IPS-18c (cell line): ENCODE results near the gene ALG10.
"Not testable (repeated sequence)": the region's sequence is repeated elsewhere in the genome, so short reads cannot be mapped to it uniquely, and the experiment has no call there.

ENCODE experiments used
- H3K4me3 ChIP-seq: 2 replicates; pipeline ENCODE4 v1.7.0; 2013; ENCODE audit warnings: low read depth, mild to moderate bottlenecking, low read length, moderate library complexity; ENCODE audit not compliant: insufficient read depth
- H3K9me3 ChIP-seq: one replicate; pipeline ENCODE4 v1.6.1; 2013; ENCODE audit warnings: mild to moderate bottlenecking, low read length, moderate library complexity; ENCODE audit not compliant: control insufficient read depth, insufficient read depth

ALG10 gene, protein sequence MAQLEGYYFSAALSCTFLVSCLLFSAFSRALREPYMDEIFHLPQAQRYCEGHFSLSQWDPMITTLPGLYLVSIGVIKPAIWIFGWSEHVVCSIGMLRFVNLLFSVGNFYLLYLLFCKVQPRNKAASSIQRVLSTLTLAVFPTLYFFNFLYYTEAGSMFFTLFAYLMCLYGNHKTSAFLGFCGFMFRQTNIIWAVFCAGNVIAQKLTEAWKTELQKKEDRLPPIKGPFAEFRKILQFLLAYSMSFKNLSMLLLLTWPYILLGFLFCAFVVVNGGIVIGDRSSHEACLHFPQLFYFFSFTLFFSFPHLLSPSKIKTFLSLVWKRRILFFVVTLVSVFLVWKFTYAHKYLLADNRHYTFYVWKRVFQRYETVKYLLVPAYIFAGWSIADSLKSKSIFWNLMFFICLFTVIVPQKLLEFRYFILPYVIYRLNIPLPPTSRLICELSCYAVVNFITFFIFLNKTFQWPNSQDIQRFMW

DNA sequence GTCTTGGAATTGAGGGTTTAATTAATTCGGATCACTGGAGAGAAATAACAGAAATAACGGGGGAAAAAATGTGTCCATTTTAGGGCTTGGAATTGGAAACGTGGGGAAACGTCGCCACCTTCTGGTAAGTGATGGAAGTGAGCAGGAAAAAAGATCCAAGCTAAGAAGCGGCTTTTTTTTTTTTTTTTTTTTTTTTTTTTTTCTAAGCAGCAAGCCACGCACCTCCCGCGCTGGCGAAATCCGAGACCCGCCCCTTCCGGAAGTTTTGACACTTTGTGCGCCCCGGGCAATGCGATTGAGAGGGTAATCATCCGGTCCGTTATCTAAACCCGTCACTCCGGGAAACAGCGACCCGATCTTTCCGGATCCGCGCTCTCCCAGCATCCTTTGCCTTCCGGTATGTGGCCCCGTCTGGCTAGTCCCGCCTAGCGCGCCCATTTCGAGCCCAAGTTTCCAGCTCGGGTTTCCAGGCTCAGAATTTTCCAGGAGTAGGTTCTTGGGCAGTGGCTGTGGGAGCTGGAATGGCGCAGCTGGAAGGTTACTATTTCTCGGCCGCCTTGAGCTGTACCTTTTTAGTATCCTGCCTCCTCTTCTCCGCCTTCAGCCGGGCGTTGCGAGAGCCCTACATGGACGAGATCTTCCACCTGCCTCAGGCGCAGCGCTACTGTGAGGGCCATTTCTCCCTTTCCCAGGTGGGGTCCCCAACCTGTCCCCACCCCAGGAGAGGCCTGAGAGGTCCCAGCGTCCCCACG lies at the start of gene ALG10:
TSS of gene ALG10 (plus strand) at position 418 of the 752 bp plus-strand sequence. CDS start at position 522, 104 bp downstream.
- Histone ChIP-seq H3K9me3 (no peaks in the 10 kb centered on the region), H3K4me3 (peak within 1 kb of the TSS; percentile 85)

GRCh38 chr12:33972884-33973283 lies 49.4 kb upstream of the ALG10 start:
- not testable (repeated sequence) for H3K4me3 ChIP-seq, H3K9me3 ChIP-seq

DNA sequence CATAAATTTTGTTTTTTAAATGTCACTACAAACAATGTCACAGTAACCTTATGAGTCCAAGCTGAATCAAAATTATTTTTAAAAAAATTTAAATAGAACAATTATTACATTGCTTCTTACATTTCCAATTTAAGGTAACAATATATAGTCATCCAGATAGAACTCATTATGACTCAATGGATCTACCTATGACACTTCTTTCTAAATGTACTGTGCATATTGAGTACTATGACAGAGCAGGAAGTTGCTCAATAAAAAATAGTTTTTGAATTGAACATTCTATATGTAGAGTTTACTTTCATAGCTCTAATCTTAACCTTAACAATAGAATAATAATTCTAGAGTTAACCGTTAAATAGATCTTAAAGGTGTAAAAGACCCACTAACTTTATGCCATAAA lies 44.4 kb upstream of the ALG10 start:
- no peaks in the 10 kb centered on the region for H3K9me3 ChIP-seq
- H3K4me3 ChIP-seq, result no peak overlapping the region

DNA sequence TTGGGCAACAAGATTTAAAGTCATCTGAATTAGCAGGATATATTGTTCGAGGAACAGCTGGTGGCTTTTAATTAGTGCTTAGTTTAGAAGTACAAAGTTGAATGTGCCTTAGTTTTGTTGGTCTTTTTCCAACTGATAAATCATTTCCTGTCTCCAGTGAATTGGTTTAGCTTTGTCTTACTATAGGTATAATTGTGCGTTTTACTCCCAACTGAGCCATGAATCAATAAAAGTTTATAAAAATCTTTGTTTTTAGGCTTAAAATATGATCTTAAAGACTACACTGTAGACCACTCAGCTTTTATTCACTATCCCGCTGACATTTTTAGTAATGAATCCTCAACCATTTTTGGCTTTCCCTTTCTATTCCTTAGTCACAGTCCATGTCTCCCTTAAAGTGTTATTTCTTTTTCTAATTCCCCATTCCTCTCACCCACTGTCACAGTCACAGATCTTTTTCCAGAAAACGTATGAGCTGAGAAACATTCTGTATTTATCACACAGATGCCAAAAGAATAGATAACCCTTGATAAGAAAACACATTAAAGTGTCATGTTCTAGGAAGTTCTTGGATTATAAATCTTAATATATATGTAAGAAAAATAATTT lies 34.0 kb upstream of the ALG10 start:
- no peaks in the 10 kb centered on the region for H3K9me3 ChIP-seq
- no peak overlapping the region for H3K4me3 ChIP-seq

- no peak overlapping the region for H3K4me3 ChIP-seq
- no peaks in the 10 kb centered on the region for H3K9me3 ChIP-seq
These were observed 33.4 kb upstream of the ALG10 start for GRCh38 chr12:33988913-33989312.

DNA sequence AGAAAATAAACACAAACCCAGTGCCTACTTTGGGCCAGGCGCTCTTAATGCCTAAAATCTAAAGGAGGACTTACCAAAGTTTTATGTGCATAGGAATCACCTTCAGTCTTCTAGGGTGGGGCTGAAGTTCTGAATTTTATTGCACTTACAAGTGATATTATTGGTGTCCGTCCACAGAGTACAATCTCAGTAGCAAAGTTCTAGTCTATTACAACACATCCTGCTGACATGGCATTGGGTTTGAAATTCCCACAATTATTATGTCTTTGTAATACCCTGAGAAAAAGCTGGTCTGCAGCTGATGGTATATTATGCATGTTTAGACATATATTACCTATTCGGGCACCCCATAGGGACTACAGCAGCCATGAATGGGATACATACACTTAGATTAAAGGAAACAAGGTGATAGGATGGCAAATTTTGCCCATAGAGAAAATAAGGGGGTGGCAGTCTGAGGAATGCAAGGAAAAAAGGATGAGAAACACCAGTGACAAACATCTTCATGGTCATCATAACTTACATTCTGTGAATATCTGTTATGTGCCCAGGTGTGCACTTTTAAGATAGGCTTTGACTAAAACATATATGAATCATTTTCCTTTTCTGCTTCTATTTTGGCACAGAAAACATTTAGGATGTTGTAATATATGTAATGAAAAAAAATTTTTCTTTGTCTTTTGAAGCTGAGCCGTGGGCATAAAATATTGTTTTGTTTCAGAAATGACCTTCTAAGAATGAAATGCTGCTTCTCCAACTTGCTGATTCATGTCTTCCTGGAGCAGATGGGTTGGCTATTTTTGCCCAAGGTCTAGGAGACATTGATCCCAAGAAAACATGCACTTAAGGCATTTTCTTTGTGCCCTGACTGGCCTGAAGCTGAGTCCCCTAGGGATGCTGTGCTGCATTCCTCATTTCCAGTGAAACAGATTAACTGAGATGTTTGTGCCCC lies 27.2 kb upstream of the ALG10 start:
- Histone ChIP-seq H3K9me3 (no peaks in the 10 kb centered on the region), H3K4me3 (no peak overlapping the region)

- H3K9me3 ChIP-seq, H3K4me3 ChIP-seq: not testable (repeated sequence)
These were observed 13.5 kb upstream of the ALG10 start for GRCh38 chr12:34008835-34009234.

- H3K9me3 ChIP-seq, result no peaks in the 10 kb centered on the region
- no peak overlapping the region for H3K4me3 ChIP-seq
These were observed 5.9 kb upstream of the ALG10 start for GRCh38 chr12:34016361-34016760.

DNA sequence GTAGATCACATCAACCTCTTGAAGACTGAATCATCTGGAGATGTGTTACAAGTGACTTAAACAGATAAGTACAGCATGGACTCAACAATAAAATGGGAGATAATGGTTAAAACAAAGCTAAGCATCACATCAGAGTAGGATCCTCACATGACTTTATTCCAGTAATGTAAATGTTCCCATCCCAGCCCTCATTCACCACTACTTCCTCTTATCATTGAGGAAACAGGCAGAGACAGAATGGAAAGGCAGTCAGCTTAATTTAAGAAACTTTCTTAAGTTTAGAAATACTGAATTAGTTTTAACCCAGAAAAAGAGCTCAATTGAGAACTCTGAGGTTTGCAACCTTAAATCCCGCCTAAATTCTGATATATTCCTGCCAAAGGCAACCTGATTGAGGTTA lies 1.2 kb upstream of the ALG10 start:
- H3K4me3 ChIP-seq, result no peak overlapping the region
- no peaks in the 10 kb centered on the region for H3K9me3 ChIP-seq

DNA sequence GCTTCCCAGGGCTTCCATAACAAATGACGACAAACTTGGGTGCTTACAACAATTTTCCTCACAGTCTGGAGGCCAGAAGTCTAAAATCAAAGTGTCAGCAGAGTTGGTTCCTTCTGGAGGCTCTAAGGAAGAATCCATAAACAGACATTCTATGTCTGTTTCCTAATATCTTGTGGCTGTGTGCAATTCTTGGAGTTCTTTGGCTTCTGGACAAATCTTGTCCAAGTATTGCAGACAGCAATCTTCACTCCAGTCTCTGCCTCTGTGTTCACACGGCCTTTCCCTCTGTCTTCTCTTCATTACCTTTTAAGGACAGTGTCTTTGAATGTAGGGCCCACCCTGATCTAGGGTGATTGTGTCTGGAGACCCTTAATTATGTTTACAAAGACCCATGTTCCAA lies 5.4 kb downstream of the ALG10 start:
- not testable (repeated sequence) for H3K4me3 ChIP-seq, H3K9me3 ChIP-seq

DNA sequence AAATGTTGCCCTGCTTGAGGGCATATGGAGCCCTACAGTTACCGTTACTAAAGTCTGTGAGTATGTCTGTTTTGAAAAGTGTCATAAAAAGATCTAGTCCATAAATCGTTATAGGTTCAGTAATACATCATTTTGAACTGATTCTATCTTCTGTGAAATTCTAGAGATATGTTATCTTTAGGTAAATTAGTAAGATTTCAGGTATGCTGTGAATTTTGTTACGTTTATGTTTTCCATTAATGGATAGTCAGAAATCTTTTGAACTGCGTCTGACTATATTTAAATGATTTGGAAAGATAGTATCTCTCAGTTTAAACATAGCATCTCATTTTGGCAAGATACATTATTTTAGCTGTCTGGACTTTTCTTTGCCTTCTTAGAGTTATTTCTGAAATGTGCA lies 8.3 kb downstream of the ALG10 start:
- H3K4me3 ChIP-seq, result no peak overlapping the region
- H3K9me3 ChIP-seq, result no peaks in the 10 kb centered on the region

DNA sequence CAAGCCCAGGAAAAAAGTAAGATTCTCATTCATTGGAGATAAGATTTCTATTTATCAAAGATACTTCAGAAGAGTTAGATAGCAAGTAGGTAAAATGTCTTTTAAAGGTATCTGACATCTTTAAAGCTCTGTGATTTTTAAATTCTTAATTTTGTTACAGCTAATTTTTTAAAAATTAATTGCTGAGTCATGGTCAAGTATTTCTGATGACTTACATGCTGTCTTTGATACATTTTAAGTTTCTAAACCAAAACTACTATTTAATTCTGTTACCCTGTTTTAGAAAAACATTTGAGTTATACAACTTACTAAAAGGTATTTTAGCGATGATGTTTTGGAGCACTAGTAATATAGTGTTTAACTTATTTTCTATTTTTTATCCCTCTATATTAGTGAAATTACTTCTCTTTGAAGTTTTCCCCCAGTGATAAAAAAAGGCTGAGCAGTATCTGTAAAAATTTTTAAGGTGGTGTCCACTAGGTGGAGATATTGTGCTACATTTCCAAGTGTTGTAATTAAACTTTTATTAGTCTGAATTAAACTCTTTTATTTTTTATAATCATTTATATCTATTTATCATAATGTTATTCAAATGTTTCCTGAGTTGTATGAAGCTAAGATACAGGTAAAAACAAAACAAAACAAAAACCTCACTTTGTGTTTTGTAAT lies 11.5 kb downstream of the ALG10 start:
- no peak overlapping the region for H3K4me3 ChIP-seq

GRCh38 chr12:34038357-34038756 lies 16.1 kb downstream of the ALG10 start:
- not testable (repeated sequence) for H3K4me3 ChIP-seq, H3K9me3 ChIP-seq

More for the DNA sequence above, 11.5 kb downstream of the ALG10 start:
- no peaks in the 10 kb centered on the region for H3K9me3 ChIP-seq

DNA sequence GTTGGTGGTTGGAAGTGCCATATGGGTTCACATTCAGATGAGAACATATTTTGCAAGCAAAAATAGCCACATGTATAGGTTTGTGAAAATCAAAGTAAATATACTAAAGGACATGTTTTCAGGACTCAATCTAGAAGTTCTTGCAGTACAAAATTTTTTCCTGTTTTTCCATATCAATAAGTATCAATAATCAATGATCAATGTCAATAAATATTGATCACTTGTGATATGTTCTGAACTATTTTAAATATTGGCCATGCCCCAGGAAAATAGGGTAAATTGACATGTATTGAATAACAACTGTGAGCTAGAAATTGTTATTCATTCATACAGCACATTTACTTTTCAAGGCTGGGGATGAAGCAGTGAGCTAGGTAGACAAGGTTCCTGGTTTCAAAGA lies 24.3 kb downstream of the ALG10 start:
- Histone ChIP-seq H3K9me3 (peaks cover 6% of the 10 kb centered on the region), H3K4me3 (no peak overlapping the region)

DNA sequence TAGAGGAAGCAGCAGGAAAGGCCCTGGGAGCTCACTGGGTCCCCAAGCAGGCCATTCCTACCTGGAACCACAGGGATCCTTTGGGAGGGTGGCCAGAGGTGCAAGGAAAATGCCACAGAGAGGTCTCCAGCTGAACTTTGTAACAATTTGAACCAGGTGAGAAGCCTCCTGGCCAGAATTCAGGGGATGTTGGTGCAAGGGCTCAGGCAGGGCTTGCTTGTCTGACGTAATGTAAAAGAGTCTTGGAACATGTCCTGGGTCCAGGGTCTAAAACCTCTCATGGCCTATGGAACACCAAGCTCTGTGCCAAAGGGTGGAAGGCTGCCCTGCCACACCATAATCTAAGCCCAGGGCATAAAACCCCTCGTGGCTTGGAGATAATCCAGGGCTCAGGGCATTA lies 25.6 kb downstream of the ALG10 start:
- not testable (repeated sequence) for H3K4me3 ChIP-seq, H3K9me3 ChIP-seq

DNA sequence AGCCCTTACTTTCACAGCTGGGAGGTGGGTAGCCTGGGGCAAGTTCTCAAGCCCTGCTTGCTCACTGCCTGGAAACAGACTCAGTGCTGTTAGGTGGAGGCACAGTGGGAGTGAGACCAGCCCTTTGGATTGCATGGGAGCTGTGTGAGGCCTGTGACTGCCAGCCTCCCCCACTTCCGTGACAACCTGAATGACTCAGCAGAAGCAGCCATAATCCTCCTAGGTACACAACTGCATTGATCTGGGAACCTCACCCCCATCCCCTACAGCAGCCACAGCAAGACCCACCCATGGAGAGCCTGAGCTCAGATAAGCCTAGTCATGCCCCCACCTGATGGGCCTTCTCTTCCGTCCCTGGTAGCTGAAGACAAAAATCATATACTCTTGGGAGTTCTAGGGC lies 26.4 kb downstream of the ALG10 start:
- Histone ChIP-seq H3K4me3 (no peak overlapping the region; the same call in 1 of the 2 replicates), H3K9me3 (peaks cover 10% of the 10 kb centered on the region)
